AG04450 (cell line): Measurements from ENCODE around the gene SLC35F1. TPM values are rescaled to one million over a fixed set of nuclear protein-coding genes. Genes with fewer than 3 reads are reported as not detected.

Source experiments
- CTCF ChIA-PET: fragments of 300-600, 350-600 bp; formaldehyde crosslinking; extraction: SDS; loops from one replicate; lab custom pipeline; 2022; ENCODE audit warnings: antibody characterized with exemption, inconsistent platforms; lab: Charles Lee
- POLR2A ChIA-PET: fragments of 350-600 bp; formaldehyde crosslinking; extraction: SDS; loops from one replicate; lab custom pipeline; 2021; ENCODE audit warnings: antibody characterized with exemption, inconsistent platforms; lab: Yijun Ruan, JAX
- DNase-seq: peaks from one replicate; pipeline ENCODE4 v3.0.0-alpha.2; 2011; ENCODE audit warnings: low read depth, low spot score
- H3K27ac ChIP-seq: one replicate; pipeline ENCODE4 v1.5.1; 2012; ENCODE audit warnings: low read depth, low read length, control low read depth
- H3K27me3 ChIP-seq: one replicate; pipeline ENCODE4 v1.6.0; 2012; ENCODE audit warnings: low read length; ENCODE audit not compliant: control insufficient read depth, insufficient read depth
- H3K4me3 ChIP-seq: 2 replicates; pipeline ENCODE4 v1.5.1; 2011; ENCODE audit warnings: mild to moderate bottlenecking, low read depth, low read length, control low read depth
- H3K9me3 ChIP-seq: 2 replicates; pipeline ENCODE4 v1.5.1; 2012; ENCODE audit warnings: low read length; ENCODE audit not compliant: control insufficient read depth, insufficient read depth
- CTCF ChIP-seq: IDR thresholded peaks from 2 replicates; pipeline ENCODE4 v1.5.1; 2011; ENCODE audit warnings: low read depth, low read length, control low read depth, inconsistent platforms
- polyA plus RNA-seq: library from polyadenylated mRNA; depleted of rRNA; stranded (reverse); fragments of >200 nt; gene quantifications from 2 replicates; pipeline ENCODE4 v1.2.3, GENCODE V29; 2011

SLC35F1 gene
- polyA plus RNA-seq, 1 experiment = 0.14 TPM

GRCh38 chr6:118146584-118146983, 239.5 kb downstream of the SLC35F1 start:
- H3K4me3 ChIP-seq = no peak overlapping the region
- H3K27me3 ChIP-seq = no peaks in the 10 kb centered on the region
- POLR2A ChIA-PET = no interaction called here
- no peak overlapping the region for H3K27ac ChIP-seq
- no peak for DNase-seq
- no peak for TF ChIP-seq CTCF
- no peaks in the 10 kb centered on the region for H3K9me3 ChIP-seq
- CTCF ChIA-PET = no interaction called here

GRCh38 chr6:118147511-118147910, 240.4 kb downstream of the SLC35F1 start:
- no peaks in the 10 kb centered on the region for H3K9me3 ChIP-seq
- H3K4me3 ChIP-seq = no peak overlapping the region
- no peaks in the 10 kb centered on the region for H3K27me3 ChIP-seq
- no peak for DNase-seq
- no peak for TF ChIP-seq CTCF
- POLR2A ChIA-PET = no interaction called here
- CTCF ChIA-PET = no interaction called here
- no peak overlapping the region for H3K27ac ChIP-seq

- no peaks in the 10 kb centered on the region for H3K27me3 ChIP-seq
- H3K9me3 ChIP-seq = no peaks in the 10 kb centered on the region
- CTCF ChIA-PET = no interaction called here
- no peak overlapping the region for H3K27ac ChIP-seq
- TF ChIP-seq CTCF = no peak
- DNase-seq = no peak
- H3K4me3 ChIP-seq = no peak overlapping the region
- POLR2A ChIA-PET = no interaction called here
These were observed 241.5 kb downstream of the SLC35F1 start for GRCh38 chr6:118148561-118148960.

GRCh38 chr6:118152524-118152923, 245.5 kb downstream of the SLC35F1 start:
- Histone ChIP-seq H3K27ac (no peak overlapping the region), H3K9me3 (no peaks in the 10 kb centered on the region), H3K4me3 (no peak overlapping the region), H3K27me3 (no peaks in the 10 kb centered on the region)
- ChIA-PET CTCF (no interaction called here), POLR2A (no interaction called here)
- no peak for TF ChIP-seq CTCF
- no peak for DNase-seq

GRCh38 chr6:118161343-118161742, 254.3 kb downstream of the SLC35F1 start:
- Histone ChIP-seq H3K4me3 (no peak overlapping the region), H3K27ac (no peak overlapping the region), H3K27me3 (no peaks in the 10 kb centered on the region), H3K9me3 (no peaks in the 10 kb centered on the region)
- DNase-seq = no peak
- TF ChIP-seq CTCF = no peak
- ChIA-PET CTCF (no interaction called here), POLR2A (no interaction called here)
